ENCODE results near the gene C1QBP.

GRCh38 chr17:5391678-5392077 lies 47.3 kb downstream of the C1QBP start:
- TF ChIP-seq POLR2A (IDR thresholded peaks at IDR 0.05) (no peak), CTCF (IDR thresholded peaks at IDR 0.05) (no peak), POLR2AphosphoS5 (IDR thresholded peaks at IDR 0.05) (no peak), EP300 (IDR thresholded peaks at IDR 0.05) (no peak)
